Neural progenitor cell (in vitro differentiated cells): ENCODE measurements around the gene IKZF3. TPM values are rescaled to one million over a fixed set of nuclear protein-coding genes. Genes with fewer than 3 reads are reported as not detected.

Experiments used
- DNase-seq: peaks from one replicate; pipeline ENCODE4 v3.0.0-alpha.2; 2016; ENCODE audit warnings: low spot score
- H2AFZ ChIP-seq: fragments of 200-600 bp; sonication (generic); replicated peaks from 2 replicates; pipeline ENCODE4 v1.6.1; 2016; ENCODE audit warnings: antibody characterized with exemption
- H3F3A ChIP-seq: fragments of 200-600 bp; sonication (generic); 2 replicates; pipeline ENCODE4 v1.6.1; 2016; ENCODE audit warnings: antibody characterized with exemption, low read depth
- H3K27ac ChIP-seq: fragments of 200-600 bp; sonication (generic); 2 replicates; pipeline ENCODE4 v1.5.1; 2016; ENCODE audit warnings: mild to moderate bottlenecking
- H3K27me3 ChIP-seq: fragments of 200-600 bp; sonication (generic); 2 replicates; pipeline ENCODE4 v1.6.1; 2016; ENCODE audit warnings: mild to moderate bottlenecking, moderate library complexity
- H3K36me3 ChIP-seq: fragments of 200-600 bp; sonication (generic); 2 replicates; pipeline ENCODE4 v1.5.1; 2016
- H3K4me1 ChIP-seq: fragments of 200-600 bp; sonication (generic); 2 replicates; pipeline ENCODE4 v1.6.1; 2016; ENCODE audit warnings: mixed run types
- H3K4me2 ChIP-seq: fragments of 200-600 bp; sonication (generic); 2 replicates; pipeline ENCODE4 v1.6.1; 2016
- H3K4me3 ChIP-seq: fragments of 200-600 bp; sonication (generic); 2 replicates; pipeline ENCODE4 v1.5.1; 2016
- H3K79me2 ChIP-seq: fragments of 200-600 bp; sonication (generic); 2 replicates; pipeline ENCODE4 v1.6.1; 2016; ENCODE audit warnings: low read depth
- H3K9ac ChIP-seq: fragments of 200-600 bp; sonication (generic); 2 replicates; pipeline ENCODE4 v1.6.1; 2016
- H3K9me3 ChIP-seq: fragments of 200-600 bp; sonication (generic); 2 replicates; pipeline ENCODE4 v1.5.1; 2016; ENCODE audit warnings: low read depth
- H4K20me1 ChIP-seq: fragments of 200-600 bp; sonication (generic); 2 replicates; pipeline ENCODE4 v1.6.1; 2016; ENCODE audit warnings: low read depth
- H3K27ac Mint-ChIP-seq: 3 replicates; pipeline ENCODE4 v1.8.0; 2021; ENCODE audit warnings: mixed read lengths
- H3K27me3 Mint-ChIP-seq: 2 replicates; pipeline ENCODE4 v1.8.0; 2022; ENCODE audit warnings: low read depth, mild to moderate bottlenecking, inconsistent platforms, moderate library complexity, mixed read lengths; ENCODE audit not compliant: insufficient read depth
- H3K36me3 Mint-ChIP-seq: 3 replicates; pipeline ENCODE4 v1.8.0; 2021; ENCODE audit warnings: mixed read lengths
- H3K4me1 Mint-ChIP-seq: 3 replicates; pipeline ENCODE4 v1.8.0; 2021; ENCODE audit warnings: mixed read lengths
- H3K4me3 Mint-ChIP-seq: 3 replicates; pipeline ENCODE4 v1.8.0; 2021; ENCODE audit warnings: mild to moderate bottlenecking, moderate library complexity, mixed read lengths
- H3K9me3 Mint-ChIP-seq: 3 replicates; pipeline ENCODE4 v1.8.0; 2020; ENCODE audit warnings: mixed read lengths
- EZH2 ChIP-seq: fragments of 200-600 bp; sonication (generic); IDR thresholded peaks from 2 replicates; pipeline ENCODE4 v1.6.1; 2017; ENCODE audit warnings: antibody characterized with exemption, mild to moderate bottlenecking, moderate library complexity
- EZH2phosphoT487 ChIP-seq: fragments of 200-600 bp; sonication (generic); IDR thresholded peaks from 2 replicates; pipeline ENCODE4 v1.6.1; 2017; ENCODE audit warnings: antibody characterized with exemption
- total RNA-seq: library from RNA; depleted of rRNA; stranded (reverse); fragments of >200 nt; gene quantifications from 2 replicates; pipeline ENCODE4 v1.2.3, GENCODE V29; 2015; ENCODE audit warnings: low replicate concordance
- TF ChIP-seq, protein P1 (sequence below): fragments of 200-600 bp; sonication (generic); IDR thresholded peaks from 2 replicates; pipeline ENCODE4 v1.5.1; 2017; ENCODE audit warnings: antibody characterized with exemption, mild to moderate bottlenecking

Gene IKZF3
- total RNA-seq, 1 donor from 2014 or later, result not detected

DNA sequence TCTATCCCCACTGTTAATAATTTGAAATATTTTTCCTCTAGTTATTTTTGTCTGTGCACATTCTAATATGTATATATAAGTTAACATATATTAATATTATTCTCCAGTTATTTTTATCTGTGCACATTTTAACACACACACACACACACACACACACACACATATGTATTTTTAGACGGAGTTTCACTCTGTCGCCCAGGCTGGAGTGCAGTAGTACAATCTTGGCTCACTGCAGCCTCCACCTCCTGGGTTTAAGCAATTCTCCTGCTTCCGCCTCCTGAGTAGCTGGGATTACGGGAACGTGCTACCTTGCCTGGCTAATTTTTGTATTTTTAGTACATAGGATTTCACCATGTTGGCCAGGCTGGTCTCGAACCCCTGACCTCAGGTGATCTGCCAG, 146.5 kb downstream of the IKZF3 start:
- Histone ChIP-seq H3K27me3 (no peaks in the 10 kb centered on the region), H3K36me3 (no peaks in the 10 kb centered on the region), H3F3A (peaks cover 3% of the 10 kb centered on the region), H3K9me3 (no peaks in the 10 kb centered on the region), H3K4me2 (no peak overlapping the region), H4K20me1 (peaks cover 9% of the 10 kb centered on the region), H3K4me3 (no peak overlapping the region), H3K79me2 (no peaks in the 10 kb centered on the region), H3K9ac (no peak overlapping the region), H2AFZ (no peak overlapping the region), H3K4me1 (no peaks in the 10 kb centered on the region), H3K27ac (no peak overlapping the region)
- Mint-ChIP-seq H3K27ac (no peak overlapping the region), H3K4me3 (no peak overlapping the region), H3K9me3 (no peaks in the 10 kb centered on the region), H3K27me3 (peaks cover 4% of the 10 kb centered on the region), H3K4me1 (no peaks in the 10 kb centered on the region), H3K36me3 (peaks cover 18% of the 10 kb centered on the region)
- DNase-seq, result no peak
- no peak for TF ChIP-seq EZH2
- TF ChIP-seq EZH2phosphoT487, result no peak
- TF ChIP-seq, protein P1, sequence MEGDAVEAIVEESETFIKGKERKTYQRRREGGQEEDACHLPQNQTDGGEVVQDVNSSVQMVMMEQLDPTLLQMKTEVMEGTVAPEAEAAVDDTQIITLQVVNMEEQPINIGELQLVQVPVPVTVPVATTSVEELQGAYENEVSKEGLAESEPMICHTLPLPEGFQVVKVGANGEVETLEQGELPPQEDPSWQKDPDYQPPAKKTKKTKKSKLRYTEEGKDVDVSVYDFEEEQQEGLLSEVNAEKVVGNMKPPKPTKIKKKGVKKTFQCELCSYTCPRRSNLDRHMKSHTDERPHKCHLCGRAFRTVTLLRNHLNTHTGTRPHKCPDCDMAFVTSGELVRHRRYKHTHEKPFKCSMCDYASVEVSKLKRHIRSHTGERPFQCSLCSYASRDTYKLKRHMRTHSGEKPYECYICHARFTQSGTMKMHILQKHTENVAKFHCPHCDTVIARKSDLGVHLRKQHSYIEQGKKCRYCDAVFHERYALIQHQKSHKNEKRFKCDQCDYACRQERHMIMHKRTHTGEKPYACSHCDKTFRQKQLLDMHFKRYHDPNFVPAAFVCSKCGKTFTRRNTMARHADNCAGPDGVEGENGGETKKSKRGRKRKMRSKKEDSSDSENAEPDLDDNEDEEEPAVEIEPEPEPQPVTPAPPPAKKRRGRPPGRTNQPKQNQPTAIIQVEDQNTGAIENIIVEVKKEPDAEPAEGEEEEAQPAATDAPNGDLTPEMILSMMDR, result no peak

DNA sequence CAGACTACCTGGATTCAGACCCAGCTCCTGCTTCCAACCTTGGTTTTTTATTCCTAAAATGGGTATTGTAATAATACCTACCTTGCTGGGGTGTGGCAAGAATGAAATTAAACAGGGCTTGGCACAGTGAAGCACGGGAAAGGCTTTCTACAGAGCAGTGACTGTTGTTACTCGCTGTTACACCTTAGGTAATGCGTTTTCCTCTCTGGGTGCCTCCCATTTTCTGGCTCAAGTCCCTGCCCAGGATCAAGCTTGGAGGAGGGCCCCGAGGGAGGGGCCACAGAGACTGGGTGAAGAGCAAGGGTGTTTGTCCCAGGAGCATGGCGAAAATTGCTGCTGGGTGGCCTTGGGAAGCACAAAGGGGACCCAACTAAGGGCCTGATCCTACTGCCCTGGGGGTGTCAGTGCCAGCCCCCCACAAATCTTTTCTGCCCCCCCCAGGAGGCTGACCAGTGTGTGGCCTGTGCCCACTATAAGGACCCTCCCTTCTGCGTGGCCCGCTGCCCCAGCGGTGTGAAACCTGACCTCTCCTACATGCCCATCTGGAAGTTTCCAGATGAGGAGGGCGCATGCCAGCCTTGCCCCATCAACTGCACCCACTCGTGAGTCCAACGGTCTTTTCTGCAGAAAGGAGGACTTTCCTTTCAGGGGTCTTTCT, 147.1 kb downstream of the IKZF3 start:
- peaks cover 3% of the 10 kb centered on the region for H3F3A ChIP-seq
- H3K4me2 ChIP-seq, result no peak overlapping the region
- no peaks in the 10 kb centered on the region for H3K9me3 ChIP-seq
- DNase-seq, result no peak
- no peak overlapping the region for H2AFZ ChIP-seq
- Mint-ChIP-seq H3K27me3 (peaks cover 4% of the 10 kb centered on the region), H3K9me3 (no peaks in the 10 kb centered on the region), H3K27ac (no peak overlapping the region), H3K4me3 (no peak overlapping the region), H3K36me3 (peaks cover 20% of the 10 kb centered on the region), H3K4me1 (no peaks in the 10 kb centered on the region)
- no peaks in the 10 kb centered on the region for H3K36me3 ChIP-seq
- no peaks in the 10 kb centered on the region for H3K4me1 ChIP-seq
- H4K20me1 ChIP-seq, result peaks cover 6% of the 10 kb centered on the region
- no peak overlapping the region for H3K9ac ChIP-seq
- no peak overlapping the region for H3K27ac ChIP-seq
- no peak for TF ChIP-seq EZH2
- TF ChIP-seq EZH2phosphoT487, result no peak
- TF ChIP-seq, protein P1, result no peak
- H3K27me3 ChIP-seq, result no peaks in the 10 kb centered on the region
- H3K4me3 ChIP-seq, result no peak overlapping the region
- H3K79me2 ChIP-seq, result no peaks in the 10 kb centered on the region

DNA sequence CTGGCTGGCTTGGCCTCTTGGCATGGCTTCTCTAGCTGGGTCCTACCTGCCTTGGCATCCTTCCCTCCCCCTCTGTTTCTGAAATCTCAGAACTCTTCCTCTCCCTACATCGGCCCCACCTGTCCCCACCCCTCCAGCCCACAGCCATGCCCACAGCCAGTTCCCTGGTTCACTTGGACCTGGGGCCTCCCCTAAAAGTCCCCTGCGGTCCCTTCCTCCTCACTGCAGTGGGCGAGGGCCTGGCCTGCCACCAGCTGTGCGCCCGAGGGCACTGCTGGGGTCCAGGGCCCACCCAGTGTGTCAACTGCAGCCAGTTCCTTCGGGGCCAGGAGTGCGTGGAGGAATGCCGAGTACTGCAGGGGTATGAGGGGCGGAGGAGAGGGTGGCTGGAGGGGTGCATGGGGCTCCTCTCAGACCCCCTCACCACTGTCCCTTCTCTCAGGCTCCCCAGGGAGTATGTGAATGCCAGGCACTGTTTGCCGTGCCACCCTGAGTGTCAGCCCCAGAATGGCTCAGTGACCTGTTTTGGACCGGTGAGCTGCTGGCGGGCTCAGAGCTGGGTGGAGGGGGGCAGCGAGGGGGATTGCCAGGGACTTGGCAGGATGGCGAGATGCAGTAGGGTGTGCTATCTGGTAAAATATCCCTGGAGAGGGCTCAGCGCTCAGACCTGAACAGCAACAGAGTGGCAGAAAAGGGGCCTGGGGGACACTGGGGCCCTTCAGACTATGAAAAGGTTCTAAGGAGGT, 147.9 kb downstream of the IKZF3 start:
- Histone ChIP-seq H2AFZ (no peak overlapping the region), H3K36me3 (no peaks in the 10 kb centered on the region), H3K4me2 (no peak overlapping the region), H4K20me1 (peaks cover 6% of the 10 kb centered on the region), H3K27ac (no peak overlapping the region), H3K79me2 (no peaks in the 10 kb centered on the region), H3K9ac (no peak overlapping the region), H3K27me3 (no peaks in the 10 kb centered on the region), H3K4me1 (no peaks in the 10 kb centered on the region), H3F3A (peaks cover under 1% of the 10 kb centered on the region), H3K9me3 (no peaks in the 10 kb centered on the region), H3K4me3 (no peak overlapping the region)
- Mint-ChIP-seq H3K4me3 (no peak overlapping the region), H3K36me3 (peaks cover 22% of the 10 kb centered on the region), H3K9me3 (no peaks in the 10 kb centered on the region), H3K27me3 (peaks cover 4% of the 10 kb centered on the region), H3K4me1 (no peaks in the 10 kb centered on the region), H3K27ac (no peak overlapping the region)
- DNase-seq, result no peak
- TF ChIP-seq EZH2phosphoT487, result no peak
- no peak for TF ChIP-seq EZH2
- TF ChIP-seq, protein P1, result no peak
